Activated CD8-positive, alpha-beta memory T cell treated with anti-CD3 and anti-CD28 coated beads for 1 hour (primary cell): ENCODE measurements around the gene HIPK1.
"Not testable (repeated sequence)": the region's sequence is repeated elsewhere in the genome, so short reads cannot be mapped to it uniquely, and the experiment has no call there.

Experiments used
- DNase-seq, 2 donors: peaks; one replicate each; pipeline ENCODE4 v3.0.0-alpha.2; 2020; ENCODE audit warnings: low read depth in 1 of 2; ENCODE audit errors: extremely low read depth in 1 of 2

The HIPK1 gene

GRCh38 chr1:113943028-113943811 is 14.1 kb downstream of the HIPK1 start:
- no peak for DNase-seq

GRCh38 chr1:113945329-113945728 is 16.2 kb downstream of the HIPK1 start:
- no peak for DNase-seq

DNA sequence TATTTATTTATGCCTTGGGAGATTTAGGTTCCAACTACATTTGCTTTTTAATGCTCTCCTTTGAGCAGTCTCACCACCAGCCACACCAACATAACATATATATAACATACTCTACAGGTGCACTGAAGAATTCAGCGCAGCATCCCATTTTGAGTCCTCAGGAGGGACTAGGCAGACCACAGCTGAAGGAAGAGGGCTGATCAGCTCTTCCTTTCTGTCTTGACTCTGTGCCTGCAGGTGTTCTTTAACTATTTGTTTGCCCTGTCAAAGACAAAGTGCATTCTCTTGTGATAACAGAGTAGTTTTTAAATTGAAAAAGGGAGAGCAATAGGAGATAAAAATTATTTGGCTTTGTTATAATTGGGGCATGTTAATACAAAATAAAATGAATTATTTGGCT is 17.0 kb downstream of the HIPK1 start:
- no peak for DNase-seq

- no peak for DNase-seq
Measured at GRCh38 chr1:113946678-113947387, 17.7 kb downstream of the HIPK1 start.

DNA sequence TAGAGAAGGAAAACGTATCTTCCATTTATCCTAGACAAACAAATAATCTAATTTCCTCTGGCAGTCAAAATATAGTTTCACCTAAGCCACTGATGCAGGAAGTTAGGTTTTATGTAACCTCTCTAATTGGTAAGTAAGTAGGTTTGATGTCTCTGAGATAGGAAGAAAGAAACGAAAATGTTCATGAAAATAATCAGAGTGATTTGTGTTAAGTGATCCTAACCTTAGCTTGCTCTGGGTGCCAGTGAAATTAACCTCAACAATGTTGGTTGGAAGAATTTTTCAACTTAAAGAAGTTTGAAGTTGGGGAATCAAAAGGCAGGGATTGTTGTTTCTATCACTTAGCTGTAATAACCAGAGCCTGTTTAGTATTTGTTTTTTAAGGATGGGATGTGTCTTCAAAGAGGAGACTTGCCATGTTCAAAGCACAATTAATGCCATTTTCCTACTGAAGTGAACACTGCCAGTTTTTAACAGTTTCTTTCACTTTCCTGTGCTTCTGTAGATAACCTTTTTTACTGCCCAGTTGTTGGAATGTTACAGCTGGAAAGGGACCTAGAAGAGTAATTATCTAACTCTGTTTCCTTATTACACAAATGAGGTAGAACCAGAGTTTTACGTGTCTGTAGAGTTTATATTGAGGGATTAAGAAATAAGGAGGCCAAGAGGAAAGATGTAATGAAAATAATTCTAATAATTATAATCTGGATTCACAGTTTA is 18.4 kb downstream of the HIPK1 start:
- DNase-seq, result no peak

- not testable (repeated sequence) for DNase-seq
Measured at GRCh38 chr1:113948151-113948550, 19.0 kb downstream of the HIPK1 start.

DNA sequence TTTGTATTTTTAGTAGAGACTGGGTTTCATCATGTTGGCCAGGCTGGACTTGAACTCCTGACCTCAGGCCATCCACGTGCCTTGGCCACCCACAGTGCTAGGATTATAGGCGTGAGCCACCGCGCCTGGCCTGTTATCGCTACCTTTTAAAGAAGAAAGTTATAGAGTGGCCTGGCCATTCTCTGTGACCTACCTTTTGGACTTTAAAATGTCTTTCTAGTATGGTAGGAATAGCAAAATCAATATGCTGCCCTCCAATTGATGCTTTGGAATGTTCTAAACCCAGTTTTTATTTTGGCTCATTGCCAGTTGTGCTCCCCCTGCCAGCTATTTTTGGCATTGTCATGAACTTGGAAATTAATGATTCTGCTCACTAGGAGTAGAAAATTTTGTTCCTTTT is 19.9 kb downstream of the HIPK1 start:
- DNase-seq, result no peak

- no peak for DNase-seq
Measured at GRCh38 chr1:113950908-113951307, 21.8 kb downstream of the HIPK1 start.

GRCh38 chr1:113951719-113952118 is 22.6 kb downstream of the HIPK1 start:
- DNase-seq, result no peak

- DNase-seq, result no peak
Measured at GRCh38 chr1:113957984-113958383, 28.9 kb downstream of the HIPK1 start.

DNA sequence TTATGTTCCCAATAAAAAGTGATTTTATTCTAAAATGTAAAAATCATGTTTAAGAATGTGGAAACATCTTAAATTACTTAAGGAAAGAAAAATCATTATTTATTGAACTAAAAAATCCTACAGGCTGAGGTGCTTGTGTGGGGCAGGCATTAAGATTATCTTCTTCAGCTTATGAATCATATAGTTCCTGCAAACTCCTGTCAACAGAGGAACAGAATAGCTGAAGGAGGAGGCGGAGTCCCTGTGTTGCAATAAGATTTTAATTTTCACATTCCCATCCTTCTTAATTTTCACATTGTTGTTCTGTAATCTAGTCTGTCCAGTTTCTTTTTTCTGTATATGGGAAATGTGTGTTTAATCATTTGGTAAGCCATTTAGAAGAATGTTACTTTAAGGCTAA is 29.6 kb downstream of the HIPK1 start:
- DNase-seq, result no peak

DNA sequence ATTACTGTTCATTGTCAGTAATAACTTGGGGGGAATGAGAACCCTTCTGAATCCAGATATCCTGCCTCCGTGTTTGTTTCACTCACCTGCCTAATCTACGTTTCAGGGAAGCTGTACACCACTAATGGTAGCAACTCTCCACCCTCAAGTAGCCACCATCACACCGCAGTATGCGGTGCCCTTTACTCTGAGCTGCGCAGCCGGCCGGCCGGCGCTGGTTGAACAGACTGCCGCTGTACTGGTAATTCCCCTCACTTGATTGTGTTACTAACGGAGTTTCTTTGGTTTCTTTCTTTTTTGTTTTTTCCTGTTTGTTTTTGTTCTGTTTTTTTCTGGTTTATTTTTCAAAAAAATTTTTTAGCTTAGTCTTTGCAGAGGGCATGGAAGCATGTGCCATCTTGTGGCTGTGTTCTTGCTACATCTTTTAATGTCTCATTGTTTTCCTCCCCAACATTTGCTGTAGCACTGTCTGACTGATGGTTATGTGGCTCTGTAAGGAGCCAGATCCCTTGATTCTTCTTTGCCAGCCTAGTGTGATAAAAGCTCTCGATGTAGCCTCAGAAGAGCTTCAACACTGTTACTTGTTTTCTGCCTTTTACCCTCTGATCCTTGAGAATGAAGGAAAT is 34.3 kb downstream of the HIPK1 start:
- no peak for DNase-seq

GRCh38 chr1:113965703-113966412 is 36.7 kb downstream of the HIPK1 start:
- DNase-seq, result no peak

DNA sequence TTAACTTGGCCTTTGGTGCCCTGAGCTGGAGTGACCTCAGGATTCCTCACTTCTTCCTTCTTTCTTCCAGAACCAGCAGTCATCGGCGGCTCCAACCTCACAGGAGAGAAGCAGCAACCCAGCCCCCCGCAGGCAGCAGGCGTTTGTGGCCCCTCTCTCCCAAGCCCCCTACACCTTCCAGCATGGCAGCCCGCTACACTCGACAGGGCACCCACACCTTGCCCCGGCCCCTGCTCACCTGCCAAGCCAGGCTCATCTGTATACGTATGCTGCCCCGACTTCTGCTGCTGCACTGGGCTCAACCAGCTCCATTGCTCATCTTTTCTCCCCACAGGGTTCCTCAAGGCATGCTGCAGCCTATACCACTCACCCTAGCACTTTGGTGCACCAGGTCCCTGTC is 43.8 kb downstream of the HIPK1 start:
- DNase-seq, result no peak

DNA sequence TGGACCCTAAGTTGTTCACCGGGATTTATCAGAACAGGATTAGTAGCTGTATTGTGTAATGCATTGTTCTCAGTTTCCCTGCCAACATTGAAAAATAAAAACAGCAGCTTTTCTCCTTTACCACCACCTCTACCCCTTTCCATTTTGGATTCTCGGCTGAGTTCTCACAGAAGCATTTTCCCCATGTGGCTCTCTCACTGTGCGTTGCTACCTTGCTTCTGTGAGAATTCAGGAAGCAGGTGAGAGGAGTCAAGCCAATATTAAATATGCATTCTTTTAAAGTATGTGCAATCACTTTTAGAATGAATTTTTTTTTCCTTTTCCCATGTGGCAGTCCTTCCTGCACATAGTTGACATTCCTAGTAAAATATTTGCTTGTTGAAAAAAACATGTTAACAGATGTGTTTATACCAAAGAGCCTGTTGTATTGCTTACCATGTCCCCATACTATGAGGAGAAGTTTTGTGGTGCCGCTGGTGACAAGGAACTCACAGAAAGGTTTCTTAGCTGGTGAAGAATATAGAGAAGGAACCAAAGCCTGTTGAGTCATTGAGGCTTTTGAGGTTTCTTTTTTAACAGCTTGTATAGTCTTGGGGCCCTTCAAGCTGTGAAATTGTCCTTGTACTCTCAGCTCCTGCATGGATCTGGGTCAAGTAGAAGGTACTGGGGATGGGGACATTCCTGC is 46.2 kb downstream of the HIPK1 start:
- DNase-seq, result no peak

DNA sequence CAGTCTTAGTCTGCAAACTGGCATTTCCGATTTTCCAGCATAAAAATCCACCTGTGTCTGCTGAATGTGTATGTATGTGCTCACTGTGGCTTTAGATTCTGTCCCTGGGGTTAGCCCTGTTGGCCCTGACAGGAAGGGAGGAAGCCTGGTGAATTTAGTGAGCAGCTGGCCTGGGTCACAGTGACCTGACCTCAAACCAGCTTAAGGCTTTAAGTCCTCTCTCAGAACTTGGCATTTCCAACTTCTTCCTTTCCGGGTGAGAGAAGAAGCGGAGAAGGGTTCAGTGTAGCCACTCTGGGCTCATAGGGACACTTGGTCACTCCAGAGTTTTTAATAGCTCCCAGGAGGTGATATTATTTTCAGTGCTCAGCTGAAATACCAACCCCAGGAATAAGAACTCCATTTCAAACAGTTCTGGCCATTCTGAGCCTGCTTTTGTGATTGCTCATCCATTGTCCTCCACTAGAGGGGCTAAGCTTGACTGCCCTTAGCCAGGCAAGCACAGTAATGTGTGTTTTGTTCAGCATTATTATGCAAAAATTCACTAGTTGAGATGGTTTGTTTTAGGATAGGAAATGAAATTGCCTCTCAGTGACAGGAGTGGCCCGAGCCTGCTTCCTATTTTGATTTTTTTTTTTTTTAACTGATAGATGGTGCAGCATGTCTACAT is 47.6 kb downstream of the HIPK1 start:
- DNase-seq, result no peak

DNA sequence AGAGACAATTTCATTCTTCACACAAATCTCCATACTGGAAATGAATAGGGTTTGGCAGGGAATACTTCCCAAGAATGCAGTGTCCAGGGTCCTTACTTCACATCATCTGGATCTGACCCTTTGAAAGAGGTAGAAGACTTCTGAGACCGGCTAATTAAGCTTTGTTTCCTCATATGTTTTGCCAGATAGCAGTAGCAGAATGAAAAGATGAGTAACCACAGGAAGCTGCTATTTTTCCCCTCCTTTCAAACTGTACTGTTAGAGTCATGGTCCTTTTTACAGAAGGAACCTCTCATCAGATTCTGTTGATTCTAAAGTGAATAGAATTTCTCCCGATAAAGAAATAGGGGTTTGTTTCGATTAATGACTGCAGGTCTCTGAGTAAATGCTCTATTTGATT is 48.8 kb downstream of the HIPK1 start:
- DNase-seq, result no peak

- peak in 1 of 2 donors; percentile 19 for DNase-seq
Measured at GRCh38 chr1:113978863-113979702, 50.0 kb downstream of the HIPK1 start, which contains the start of gene OLFML3. OLFML3 (plus strand) TSS chr1:113979474; CDS start chr1:113979517, 43 bp downstream.

DNA sequence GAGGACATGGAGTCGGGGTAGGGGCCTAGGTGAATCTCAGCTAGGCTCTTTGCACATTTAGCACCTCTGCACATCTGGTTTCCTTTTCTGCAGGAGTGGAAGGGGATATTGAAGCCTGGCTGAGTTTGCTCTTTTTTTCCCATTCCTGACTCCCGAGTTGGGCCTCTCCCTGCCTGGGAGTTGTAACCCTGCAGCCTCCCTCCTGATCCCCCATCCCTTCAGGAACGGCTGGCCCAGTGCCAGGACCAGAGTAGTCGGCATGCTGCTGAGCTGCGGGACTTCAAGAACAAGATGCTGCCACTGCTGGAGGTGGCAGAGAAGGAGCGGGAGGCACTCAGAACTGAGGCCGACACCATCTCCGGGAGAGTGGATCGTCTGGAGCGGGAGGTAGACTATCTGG is 51.0 kb downstream of the HIPK1 start:
- no peak for DNase-seq
